ENCODE results near the gene UGT1A5.

The UGT1A5 gene

GRCh38 chr2:233766416-233766815 lies 53.7 kb downstream of the UGT1A5 start:
- TF ChIP-seq FOXP2 (optimal IDR thresholded peaks at IDR 0.05; ENCODE audit: borderline replicate concordance, extremely low read depth, extremely low read length, insufficient read depth) = no peak
- TF ChIP-seq REST (IDR thresholded peaks at IDR 0.05; ENCODE audit: insufficient read depth in 1 of 2, low read depth in 2 of 2, low read length in 2 of 2) = no peak

- no peak for TF ChIP-seq TAF1 (IDR thresholded peaks at IDR 0.05; ENCODE audit: borderline replicate concordance, insufficient read depth, low read length)
- no peak for TF ChIP-seq SIN3A (IDR thresholded peaks at IDR 0.05; ENCODE audit: borderline replicate concordance, insufficient read depth, low read length)
- TF ChIP-seq FOXP2 (optimal IDR thresholded peaks at IDR 0.05; ENCODE audit: borderline replicate concordance, extremely low read depth, extremely low read length, insufficient read depth) = no peak
- TF ChIP-seq POLR2AphosphoS5 (IDR thresholded peaks at IDR 0.05; ENCODE audit: low read depth, low read length) = no peak
- TF ChIP-seq REST (IDR thresholded peaks at IDR 0.05; ENCODE audit: insufficient read depth in 1 of 2, low read depth in 2 of 2, low read length in 2 of 2) = no peak
These were observed 55.4 kb downstream of the UGT1A5 start for GRCh38 chr2:233768076-233768475.

GRCh38 chr2:233769260-233769659 lies 56.6 kb downstream of the UGT1A5 start:
- TF ChIP-seq REST (IDR thresholded peaks at IDR 0.05; ENCODE audit: insufficient read depth in 1 of 2, low read depth in 2 of 2, low read length in 2 of 2) = no peak
- TF ChIP-seq TAF1 (IDR thresholded peaks at IDR 0.05; ENCODE audit: borderline replicate concordance, insufficient read depth, low read length) = no peak
- TF ChIP-seq POLR2AphosphoS5 (IDR thresholded peaks at IDR 0.05; ENCODE audit: low read depth, low read length) = no peak
- TF ChIP-seq SIN3A (IDR thresholded peaks at IDR 0.05; ENCODE audit: borderline replicate concordance, insufficient read depth, low read length) = no peak
- TF ChIP-seq FOXP2 (optimal IDR thresholded peaks at IDR 0.05; ENCODE audit: borderline replicate concordance, extremely low read depth, extremely low read length, insufficient read depth) = no peak

GRCh38 chr2:233772153-233772552 lies 59.4 kb downstream of the UGT1A5 start:
- TF ChIP-seq FOXP2 (optimal IDR thresholded peaks at IDR 0.05; ENCODE audit: borderline replicate concordance, extremely low read depth, extremely low read length, insufficient read depth) = no peak
- TF ChIP-seq REST (IDR thresholded peaks at IDR 0.05; ENCODE audit: insufficient read depth in 1 of 2, low read depth in 2 of 2, low read length in 2 of 2) = no peak
- no peak for TF ChIP-seq SIN3A (IDR thresholded peaks at IDR 0.05; ENCODE audit: borderline replicate concordance, insufficient read depth, low read length)
- no peak for TF ChIP-seq TAF1 (IDR thresholded peaks at IDR 0.05; ENCODE audit: borderline replicate concordance, insufficient read depth, low read length)
- TF ChIP-seq POLR2AphosphoS5 (IDR thresholded peaks at IDR 0.05; ENCODE audit: low read depth, low read length) = no peak

GRCh38 chr2:233772583-233772982 lies 59.9 kb downstream of the UGT1A5 start:
- TF ChIP-seq POLR2AphosphoS5 (IDR thresholded peaks at IDR 0.05; ENCODE audit: low read depth, low read length) (no peak), FOXP2 (optimal IDR thresholded peaks at IDR 0.05; ENCODE audit: borderline replicate concordance, extremely low read depth, extremely low read length, insufficient read depth) (no peak), REST (IDR thresholded peaks at IDR 0.05; ENCODE audit: insufficient read depth in 1 of 2, low read depth in 2 of 2, low read length in 2 of 2) (no peak), TAF1 (IDR thresholded peaks at IDR 0.05; ENCODE audit: borderline replicate concordance, insufficient read depth, low read length) (no peak), SIN3A (IDR thresholded peaks at IDR 0.05; ENCODE audit: borderline replicate concordance, insufficient read depth, low read length) (no peak)
